Suprapubic skin (tissue), 4 donors: ENCODE results near the gene LARP7. TPM values are rescaled to one million over a fixed set of nuclear protein-coding genes. Genes with fewer than 3 reads are reported as not detected.

Experiments used
- DNase-seq, 2 donors: peaks; one replicate each; pipeline ENCODE4 v3.0.0-alpha.2; 2019; ENCODE audit warnings: low spot score in 2 of 2
- H3K27ac ChIP-seq: fragments of 200-600 bp; sonication (generic); one replicate; pipeline ENCODE4 v1.5.1; 2019
- H3K27me3 ChIP-seq: fragments of 200-600 bp; sonication (generic); one replicate; pipeline ENCODE4 v1.5.1; 2019
- H3K36me3 ChIP-seq: fragments of 200-600 bp; sonication (generic); one replicate; pipeline ENCODE4 v1.5.1; 2019
- H3K4me1 ChIP-seq: fragments of 200-600 bp; sonication (generic); one replicate; pipeline ENCODE4 v1.5.1; 2019
- H3K4me3 ChIP-seq: fragments of 200-600 bp; sonication (generic); one replicate; pipeline ENCODE4 v1.5.1; 2019; ENCODE audit warnings: mild to moderate bottlenecking
- H3K9me3 ChIP-seq: fragments of 200-600 bp; sonication (generic); one replicate; pipeline ENCODE4 v1.5.1; 2019
- CTCF ChIP-seq, 2 donors: fragments of 200-600 bp in 1 of 2; fragments of 450-650 bp in 1 of 2; sonication (generic) in 1 of 2; IDR thresholded peaks; one replicate each; pipeline ENCODE4 v1.5.1; 2016 to 2019; ENCODE audit warnings: antibody characterized with exemption in 2 of 2, mild to moderate bottlenecking in 1 of 2, moderate library complexity in 1 of 2
- EP300 ChIP-seq: sonication (generic); formaldehyde crosslinking; IDR thresholded peaks from one replicate; pipeline ENCODE4 v1.6.1; 2017; ENCODE audit warnings: antibody characterized with exemption
- POLR2A ChIP-seq, 2 donors: fragments of 450-650 bp; IDR thresholded peaks; one replicate each; pipeline ENCODE4 v1.6.1; 2017; ENCODE audit warnings: antibody characterized with exemption in 2 of 2, mild to moderate bottlenecking in 2 of 2, moderate library complexity in 2 of 2
- POLR2AphosphoS5 ChIP-seq, 3 donors: sonication (generic); formaldehyde crosslinking; IDR thresholded peaks; one replicate each; pipeline ENCODE4 v1.6.1; 2017; ENCODE audit warnings: antibody characterized with exemption in 3 of 3
- WGBS: methylation state at CpG from one replicate; pipeline ENCODE4 v1.1.5; 2018; 5-methylcytosine and 5-hydroxymethylcytosine counted together
- total RNA-seq, 4 donors: library from RNA; depleted of rRNA; stranded (reverse); fragments of >200 nt; gene quantifications; one replicate each; pipeline ENCODE4 v1.1.0, GENCODE V29; 2016

LARP7 gene
- 10 to 100 TPM; 24.2 to 33.8 (median 27.5) TPM for total RNA-seq

GRCh38 chr4:112636688-112637551, at the start of gene LARP7, which contains the start of gene ZGRF1:
TSS of gene LARP7 (plus strand) at chr4:112637143. CDS start at chr4:112644670, 7,527 bp downstream.
TSS of gene ZGRF1 (minus strand) at chr4:112636909. CDS start at chr4:112633176, 3,733 bp downstream.
- Histone ChIP-seq H3K27me3 (no peaks in the 10 kb centered on the region), H3K27ac (peak within 1 kb of the TSS; percentile 94), H3K4me1 (peaks cover 21% of the 10 kb centered on the region), H3K4me3 (peak within 1 kb of the TSS; percentile 68), H3K9me3 (no peaks in the 10 kb centered on the region), H3K36me3 (no peaks in the 10 kb centered on the region)
- WGBS: under 1% methylated on average over 66 of the region's 66 CpGs
- DNase-seq: peak; percentile 99
- TF ChIP-seq EP300: no peak
- TF ChIP-seq POLR2AphosphoS5 (IDR thresholded peaks at IDR 0.05): peak; percentile 14 to 96 (median 43)
- peak in 1 of 2 donors; percentile 58 for TF ChIP-seq POLR2A (IDR thresholded peaks at IDR 0.05)
- TF ChIP-seq CTCF (IDR thresholded peaks at IDR 0.05): peak; percentile 97 to 99

GRCh38 chr4:112589206-112589605, 47.7 kb upstream of the LARP7 start:
- no peak overlapping the region for H3K27ac ChIP-seq
- no peaks in the 10 kb centered on the region for H3K9me3 ChIP-seq
- no peak overlapping the region for H3K4me3 ChIP-seq
- no peak for TF ChIP-seq POLR2A (IDR thresholded peaks at IDR 0.05)
- no peak for TF ChIP-seq EP300
- TF ChIP-seq CTCF (IDR thresholded peaks at IDR 0.05): no peak
- no peak for TF ChIP-seq POLR2AphosphoS5 (IDR thresholded peaks at IDR 0.05)
- no peak for DNase-seq
- H3K36me3 ChIP-seq: no peaks in the 10 kb centered on the region
- no peaks in the 10 kb centered on the region for H3K27me3 ChIP-seq
- H3K4me1 ChIP-seq: no peaks in the 10 kb centered on the region

- TF ChIP-seq POLR2A (IDR thresholded peaks at IDR 0.05): no peak
- no peak for TF ChIP-seq EP300
- TF ChIP-seq CTCF (IDR thresholded peaks at IDR 0.05): no peak
- no peak for TF ChIP-seq POLR2AphosphoS5 (IDR thresholded peaks at IDR 0.05)
- DNase-seq: no peak
- Histone ChIP-seq H3K4me1 (no peaks in the 10 kb centered on the region), H3K27ac (no peak overlapping the region), H3K9me3 (no peaks in the 10 kb centered on the region), H3K27me3 (no peaks in the 10 kb centered on the region), H3K36me3 (no peaks in the 10 kb centered on the region), H3K4me3 (no peak overlapping the region)
- 73% methylated on average over 1 of the region's 1 CpG for WGBS
These were observed 45.4 kb upstream of the LARP7 start for GRCh38 chr4:112591593-112591992.

GRCh38 chr4:112592717-112593116, 44.2 kb upstream of the LARP7 start:
- DNase-seq: no peak
- no peaks in the 10 kb centered on the region for H3K27me3 ChIP-seq
- H3K4me3 ChIP-seq: no peak overlapping the region
- no peak overlapping the region for H3K27ac ChIP-seq
- TF ChIP-seq POLR2A (IDR thresholded peaks at IDR 0.05): no peak
- no peaks in the 10 kb centered on the region for H3K9me3 ChIP-seq
- H3K36me3 ChIP-seq: no peaks in the 10 kb centered on the region
- H3K4me1 ChIP-seq: no peaks in the 10 kb centered on the region

GRCh38 chr4:112593438-112594133, 43.4 kb upstream of the LARP7 start:
- no peak overlapping the region for H3K27ac ChIP-seq
- H3K9me3 ChIP-seq: no peaks in the 10 kb centered on the region
- 96% methylated on average over 5 of the region's 5 CpGs for WGBS
- no peak overlapping the region for H3K4me3 ChIP-seq
- no peaks in the 10 kb centered on the region for H3K4me1 ChIP-seq
- no peak for DNase-seq
- H3K36me3 ChIP-seq: no peaks in the 10 kb centered on the region
- no peak for TF ChIP-seq POLR2AphosphoS5 (IDR thresholded peaks at IDR 0.05)
- TF ChIP-seq EP300: no peak
- no peak for TF ChIP-seq POLR2A (IDR thresholded peaks at IDR 0.05)
- no peak for TF ChIP-seq CTCF (IDR thresholded peaks at IDR 0.05)
- H3K27me3 ChIP-seq: no peaks in the 10 kb centered on the region
